Endothelial cell of umbilical vein (primary cell): ENCODE results near the gene ARHGAP22.

ENCODE experiments used
- CTCF ChIP-seq, 2 donors: IDR thresholded peaks; 1 replicate in 1 of 2; 2 replicates in 1 of 2; pipeline ENCODE4 v1.5.1; 2011; ENCODE audit warnings: low read length in 2 of 2, mild to moderate bottlenecking in 2 of 2, moderate library complexity in 2 of 2, control low read depth in 1 of 2, inconsistent platforms in 1 of 2, low read depth in 1 of 2; ENCODE audit not compliant: insufficient read depth in 1 of 2; ENCODE audit errors: extremely low read depth in 1 of 2
- EZH2 ChIP-seq: IDR thresholded peaks from 2 replicates; pipeline ENCODE4 v1.6.1; 2012; ENCODE audit warnings: borderline replicate concordance, low read depth, mild to moderate bottlenecking, moderate library complexity, low read length, inconsistent platforms; ENCODE audit not compliant: severe bottlenecking
- FOS ChIP-seq: IDR thresholded peaks from 2 replicates; pipeline ENCODE4 v1.6.1; 2011; ENCODE audit warnings: mild to moderate bottlenecking, low read length, moderate library complexity, borderline replicate concordance; ENCODE audit not compliant: insufficient read depth
- GATA2 ChIP-seq: IDR thresholded peaks from 2 replicates; pipeline ENCODE4 v1.7.0; 2011; ENCODE audit warnings: low read depth, mild to moderate bottlenecking, moderate library complexity, mixed read lengths, low read length; ENCODE audit not compliant: insufficient read length, insufficient read depth
- JUN ChIP-seq: IDR thresholded peaks from 2 replicates; pipeline ENCODE4 v1.6.1; 2011; ENCODE audit warnings: borderline replicate concordance, low read depth; ENCODE audit not compliant: insufficient read length, insufficient read depth
- MAX ChIP-seq: IDR thresholded peaks from 2 replicates; pipeline ENCODE4 v1.6.1; 2011; ENCODE audit not compliant: insufficient read depth, insufficient read length
- MYC ChIP-seq: IDR thresholded peaks from one replicate; pipeline ENCODE4 v1.6.1; 2011; ENCODE audit warnings: mild to moderate bottlenecking, low read depth, low read length
- POLR2A ChIP-seq: IDR thresholded peaks from 2 replicates; pipeline ENCODE4 v1.6.1; 2012; ENCODE audit warnings: low read depth, mild to moderate bottlenecking, control low read depth, low read length
- POLR2AphosphoS5 ChIP-seq: IDR thresholded peaks from 2 replicates; pipeline ENCODE4 v1.6.1; 2012; ENCODE audit warnings: low read depth, mild to moderate bottlenecking, control low read depth, low read length, moderate library complexity; ENCODE audit not compliant: insufficient read depth

- TF ChIP-seq CTCF (IDR thresholded peaks at IDR 0.05; ENCODE audit: extremely low read depth in 1 of 2, insufficient read depth in 1 of 2, low read depth in 1 of 2, low read length in 2 of 2) (no peak), EZH2 (no peak), POLR2A (no peak), MAX (no peak), MYC (no peak), GATA2 (no peak), POLR2AphosphoS5 (no peak), FOS (no peak), JUN (no peak)
Observed at GRCh38 chr10:48557511-48558123, 47.3 kb downstream of the ARHGAP22 start.
